ENCODE measurements around the gene DYNLRB1.
"Not testable (repeated sequence)": the region's sequence is repeated elsewhere in the genome, so short reads cannot be mapped to it uniquely, and the experiment has no call there.

Gene DYNLRB1

DNA sequence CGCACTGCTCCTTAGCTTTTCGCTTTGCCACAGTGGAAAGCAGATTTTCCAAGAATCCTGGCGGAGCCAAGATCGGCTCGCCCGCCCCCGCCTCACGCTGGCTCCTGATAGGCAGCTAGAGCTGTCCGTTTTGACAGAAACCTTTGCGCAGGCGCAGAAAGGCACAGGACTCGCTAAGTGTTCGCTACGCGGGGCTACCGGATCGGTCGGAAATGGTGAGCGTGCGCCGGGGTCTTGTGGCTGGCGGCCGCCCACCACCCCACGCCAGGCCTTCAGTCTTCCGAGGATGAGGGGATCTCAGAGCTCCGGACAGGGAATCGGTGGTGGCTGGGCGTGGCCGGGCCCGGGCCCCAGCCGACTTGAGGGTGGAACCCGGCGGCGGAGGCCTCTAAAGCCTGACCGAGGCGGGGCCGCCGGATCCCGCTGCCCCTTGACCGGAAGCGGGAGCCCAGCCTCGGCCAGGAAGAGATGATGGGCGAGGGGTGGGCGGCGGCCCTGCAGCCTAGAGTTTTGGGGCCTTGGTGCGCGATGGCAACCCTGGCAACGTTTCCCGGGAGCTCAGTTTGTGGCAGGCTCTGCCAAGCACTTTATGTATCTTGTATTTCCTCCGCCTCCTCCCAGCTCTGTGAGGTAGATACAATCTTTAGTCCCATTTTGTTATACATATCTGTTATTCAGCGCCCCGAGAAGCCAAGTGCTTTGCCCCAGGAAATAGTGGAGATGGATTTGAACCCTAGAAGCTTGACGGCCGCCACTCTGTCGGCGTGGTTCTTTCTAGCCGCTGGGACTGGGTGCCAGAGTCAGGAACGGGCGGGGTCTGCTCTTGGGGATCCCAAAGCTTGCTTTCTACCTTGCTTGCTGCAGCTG, at the start of gene DYNLRB1:
Gene DYNLRB1, plus strand, starts transcription at position 176 of the 867 bp plus-strand sequence. Its CDS starts 37 bp downstream, at position 213.
- DNase-seq, result peak; percentile 77 to 97 (median 93)

DNA sequence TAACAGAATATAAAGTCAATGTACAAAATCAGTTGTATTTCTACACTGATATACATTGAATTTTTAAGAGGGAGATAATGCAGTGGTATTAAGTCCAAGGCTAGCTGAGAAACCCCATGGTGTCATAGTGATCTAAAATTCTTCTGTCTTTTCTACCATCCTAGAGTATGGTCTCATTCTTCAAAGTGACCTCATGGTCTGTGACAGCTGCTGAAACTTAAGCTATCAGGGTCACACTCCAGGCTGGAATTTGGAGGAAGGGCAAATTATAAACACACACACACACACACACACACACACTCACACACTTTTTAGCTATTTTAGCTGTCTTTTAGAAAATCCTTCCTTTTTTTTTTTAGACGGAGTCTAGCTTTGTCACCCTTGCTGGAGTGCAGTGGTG, 47.3 kb upstream of the DYNLRB1 start:
- DNase-seq, result no peak

DNA sequence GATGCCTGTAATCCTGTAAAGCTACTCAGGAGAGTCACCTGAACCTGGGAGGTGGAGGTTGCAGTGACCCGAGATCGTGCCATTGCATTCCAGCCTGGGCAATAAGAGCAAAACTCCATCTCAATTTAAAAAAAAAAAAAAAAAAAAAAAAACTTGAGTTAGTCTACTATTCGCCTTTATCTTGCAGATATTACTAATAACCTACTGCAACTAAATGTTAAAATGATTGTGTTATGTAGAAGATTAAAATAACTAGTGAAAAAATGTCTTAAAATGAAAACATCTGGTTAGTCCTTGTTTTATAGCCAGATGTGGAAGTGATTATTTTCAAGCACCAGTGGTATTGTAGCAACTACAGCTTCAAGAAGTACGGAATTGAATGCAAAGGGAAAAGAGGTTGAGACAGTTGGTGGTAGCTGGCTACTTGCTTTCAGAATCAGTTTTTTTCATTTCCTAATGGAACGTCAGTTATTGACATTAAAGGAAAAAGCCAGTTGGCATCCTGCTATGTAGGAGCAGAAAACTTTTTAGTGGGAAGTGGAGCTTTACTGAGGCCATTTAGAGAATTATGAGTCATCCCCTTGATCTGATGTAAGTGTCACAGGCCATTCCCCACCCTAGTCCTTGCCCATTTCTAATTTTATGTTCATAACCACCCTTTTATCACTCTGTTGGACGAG, 43.8 kb upstream of the DYNLRB1 start:
- DNase-seq, result no peak

DNA sequence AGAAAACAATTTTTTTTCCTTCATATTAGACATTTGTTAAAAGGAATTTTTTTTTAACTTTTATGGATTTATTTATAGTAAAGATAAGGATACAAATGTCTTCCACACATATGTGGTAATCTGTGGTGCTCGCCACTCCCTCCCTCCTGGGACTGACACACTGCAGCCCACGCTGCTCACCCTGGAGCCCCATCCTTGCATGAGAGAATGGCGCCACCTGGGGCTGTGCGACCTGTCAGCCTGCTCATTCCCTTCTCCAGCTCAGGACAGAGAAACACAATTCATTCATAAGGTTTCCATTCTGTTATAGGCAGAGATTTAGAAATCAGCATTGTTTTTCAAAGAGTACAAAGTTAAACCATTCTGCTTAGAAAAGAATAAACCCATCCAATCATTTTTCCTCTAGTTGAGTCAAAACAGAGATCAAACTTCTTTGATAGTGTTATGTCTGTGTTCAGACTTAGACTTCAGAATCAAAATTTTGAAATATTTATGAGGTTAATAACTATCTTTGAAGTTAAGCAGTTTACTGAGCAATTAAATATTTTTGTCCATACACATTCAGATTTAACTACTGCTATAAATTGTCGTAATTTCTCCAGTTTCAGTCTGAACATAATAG, 42.8 kb upstream of the DYNLRB1 start:
- peak in 29 of 51 donors; percentile 1 to 60 (median 13) for DNase-seq

- peak in 39 of 51 donors; percentile 1 to 80 (median 24) for DNase-seq
These were observed 40.1 kb upstream of the DYNLRB1 start for GRCh38 chr20:34475979-34476736.

- no peak for DNase-seq
These were observed 36.6 kb upstream of the DYNLRB1 start for GRCh38 chr20:34479627-34480026.

DNA sequence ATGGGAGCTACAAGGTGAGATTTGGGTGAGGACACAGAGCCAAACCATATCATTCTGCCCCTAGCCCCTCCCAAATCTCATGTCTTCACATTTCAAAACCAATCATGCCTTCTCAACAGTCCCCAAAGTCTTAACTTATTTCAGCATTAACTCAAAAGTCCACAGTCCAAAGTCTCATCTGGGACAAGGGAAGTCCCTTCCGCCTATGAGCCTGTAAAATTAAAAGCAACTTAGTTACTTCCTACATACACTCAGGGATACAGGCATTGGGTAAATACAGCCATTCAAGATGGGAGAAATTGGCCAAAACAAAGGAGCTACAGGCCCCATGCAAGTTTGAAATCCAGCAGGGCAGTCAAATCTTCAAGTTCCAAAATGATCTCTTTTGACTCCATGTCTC, 34.1 kb upstream of the DYNLRB1 start:
- DNase-seq, result not testable (repeated sequence)

GRCh38 chr20:34483585-34484220, 32.5 kb upstream of the DYNLRB1 start:
- not testable (repeated sequence) for DNase-seq

GRCh38 chr20:34485068-34485634, 31.1 kb upstream of the DYNLRB1 start:
- DNase-seq, result no peak

- no peak for DNase-seq
These were observed 24.8 kb upstream of the DYNLRB1 start for GRCh38 chr20:34491226-34491931.

GRCh38 chr20:34491932-34492509, 24.2 kb upstream of the DYNLRB1 start:
- no peak for DNase-seq

DNA sequence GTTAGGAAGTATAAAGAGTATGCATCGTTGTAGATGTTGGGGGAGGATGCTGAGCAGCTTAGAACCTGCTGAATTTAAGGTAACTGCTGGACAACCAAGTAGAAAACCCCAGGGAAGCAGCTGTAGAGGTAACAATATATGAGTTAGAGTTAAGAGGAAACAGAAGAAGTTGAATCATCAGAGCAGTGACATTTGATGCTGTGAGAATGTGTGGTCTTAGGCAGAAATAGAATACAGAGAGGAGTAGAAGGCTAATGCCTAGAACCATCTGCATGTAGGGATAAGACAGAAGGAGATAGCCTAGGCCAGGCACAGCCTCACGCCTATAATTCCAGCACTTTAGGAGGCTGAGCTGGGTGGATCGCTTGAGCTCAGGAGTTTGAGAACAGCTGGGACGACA, 22.6 kb upstream of the DYNLRB1 start:
- no peak for DNase-seq

DNA sequence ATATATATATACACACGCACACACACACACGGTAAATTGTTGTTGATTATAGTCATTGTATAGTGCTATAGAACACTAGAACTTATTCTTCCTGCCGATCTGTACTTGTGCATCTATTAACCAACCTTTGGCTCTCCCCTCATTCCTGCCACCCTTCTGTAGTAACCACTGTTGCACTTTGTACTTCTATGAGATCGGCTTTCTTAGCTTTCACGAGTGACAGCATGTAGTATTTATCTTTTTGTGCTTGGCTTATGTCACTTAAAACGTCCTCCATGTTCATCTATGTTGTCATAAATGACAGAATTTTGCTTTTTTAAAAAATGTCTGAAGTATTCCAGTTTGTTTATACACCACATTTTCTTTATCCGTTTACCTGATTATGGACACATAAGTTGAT, 20.9 kb upstream of the DYNLRB1 start:
- no peak for DNase-seq

DNA sequence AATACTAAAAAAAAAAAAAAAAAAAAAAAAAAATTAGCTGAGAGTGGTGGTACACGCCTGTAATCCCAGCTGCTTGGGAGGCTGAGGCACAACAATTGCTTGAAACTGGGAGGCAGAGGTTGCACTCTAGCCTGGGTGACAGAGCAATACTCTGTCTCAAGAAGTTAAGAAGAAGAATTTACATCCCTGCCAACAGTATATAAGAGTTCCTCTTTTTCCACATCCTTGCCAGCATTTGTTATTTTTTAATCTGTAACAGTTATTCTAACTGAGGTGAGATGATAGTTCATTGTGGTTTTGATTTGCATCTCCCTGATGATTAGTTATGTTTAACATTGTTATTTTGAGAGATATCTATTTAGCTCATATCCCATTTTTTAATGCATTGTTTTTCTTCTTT, 20.3 kb upstream of the DYNLRB1 start:
- DNase-seq, result no peak

DNA sequence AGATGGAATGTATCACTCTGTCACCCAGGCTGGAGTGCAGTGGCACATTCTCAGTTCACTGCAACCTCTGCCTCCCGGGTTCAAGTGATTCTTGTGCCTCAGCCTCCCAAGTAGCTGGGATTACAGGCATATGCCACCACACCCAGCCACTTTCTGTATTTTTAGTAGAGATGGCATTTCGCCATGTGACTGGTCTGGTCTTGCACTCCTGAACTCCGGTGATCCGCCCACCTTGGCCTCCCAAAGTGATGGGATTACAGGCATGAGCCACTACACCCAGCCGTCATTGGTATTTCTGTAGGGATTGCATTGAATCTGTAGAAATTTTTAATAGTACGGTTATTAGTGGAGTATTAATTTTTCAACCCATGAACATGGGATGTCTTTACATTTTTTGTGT, 18.6 kb upstream of the DYNLRB1 start:
- DNase-seq, result not testable (repeated sequence)

- no peak for DNase-seq
These were observed 15.4 kb upstream of the DYNLRB1 start for GRCh38 chr20:34500823-34501222.

GRCh38 chr20:34506480-34506879, 9.7 kb upstream of the DYNLRB1 start:
- DNase-seq, result no peak

- DNase-seq, result no peak
These were observed 8.4 kb upstream of the DYNLRB1 start for GRCh38 chr20:34507702-34508413.

DNA sequence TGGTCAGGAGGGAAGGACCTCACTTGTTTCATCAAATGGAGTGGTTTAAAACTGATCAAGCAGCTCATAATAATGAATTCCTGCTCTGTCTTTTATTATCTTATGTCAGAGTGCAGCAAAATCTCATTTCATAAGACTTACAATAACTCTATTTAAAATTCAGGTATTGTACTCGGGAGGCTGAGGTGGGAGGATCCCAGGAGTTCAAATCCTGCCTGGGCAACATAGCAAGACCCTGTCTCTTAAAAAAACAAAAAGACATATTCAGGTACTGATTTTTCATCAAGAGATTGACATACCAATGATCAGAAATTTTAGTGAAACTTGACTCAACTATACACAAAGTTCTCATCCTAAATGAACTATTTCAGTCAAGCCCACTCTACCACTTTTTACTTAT, 5.6 kb upstream of the DYNLRB1 start:
- no peak for DNase-seq

Measured in hypothalamus (tissue), 51 donors.